Neutrophil (primary cell): ENCODE data around the gene TRIM4.
"Not testable (repeated sequence)": the region's sequence is repeated elsewhere in the genome, so short reads cannot be mapped to it uniquely, and the experiment has no call there.

Experiments used
- H3K27ac ChIP-seq: fragments of 200-600 bp; sonication (generic); 2 replicates; pipeline ENCODE4 v1.5.1; 2016; ENCODE audit warnings: mild to moderate bottlenecking, moderate library complexity
- H3K27me3 ChIP-seq: fragments of 200-600 bp; sonication (generic); 2 replicates; pipeline ENCODE4 v1.6.0; 2016; ENCODE audit warnings: mild to moderate bottlenecking
- H3K36me3 ChIP-seq: fragments of 200-600 bp; sonication (generic); 2 replicates; pipeline ENCODE4 v1.5.1; 2017
- H3K4me1 ChIP-seq, 2 experiments: fragments of 200-600 bp in 1 of 2; sonication (generic) in 1 of 2; 1 replicate in 1 of 2; 2 replicates in 1 of 2; pipeline versions ENCODE4 v1.5.1 to v1.6.1; 2013 to 2016; ENCODE audit warnings: low read depth in 1 of 2, low read length in 1 of 2, mild to moderate bottlenecking in 1 of 2, moderate library complexity in 1 of 2; ENCODE audit not compliant: control insufficient read depth in 1 of 2, insufficient read depth in 1 of 2
- H3K4me3 ChIP-seq, 2 experiments: fragments of 200-600 bp in 1 of 2; sonication (generic) in 1 of 2; 1 replicate in 1 of 2; 2 replicates in 1 of 2; pipeline ENCODE4 v1.5.1; 2013 to 2016; ENCODE audit warnings: low read depth in 1 of 2, low read length in 1 of 2, mild to moderate bottlenecking in 1 of 2, moderate library complexity in 1 of 2
- H3K9me3 ChIP-seq: fragments of 200-600 bp; sonication (generic); 2 replicates; pipeline ENCODE4 v1.5.1; 2016
- TF ChIP-seq, protein P1 (sequence below): fragments of 200-600 bp; sonication (generic); IDR thresholded peaks from 2 replicates; pipeline ENCODE4 v1.5.1; 2016; ENCODE audit warnings: antibody characterized with exemption

The TRIM4 gene

DNA sequence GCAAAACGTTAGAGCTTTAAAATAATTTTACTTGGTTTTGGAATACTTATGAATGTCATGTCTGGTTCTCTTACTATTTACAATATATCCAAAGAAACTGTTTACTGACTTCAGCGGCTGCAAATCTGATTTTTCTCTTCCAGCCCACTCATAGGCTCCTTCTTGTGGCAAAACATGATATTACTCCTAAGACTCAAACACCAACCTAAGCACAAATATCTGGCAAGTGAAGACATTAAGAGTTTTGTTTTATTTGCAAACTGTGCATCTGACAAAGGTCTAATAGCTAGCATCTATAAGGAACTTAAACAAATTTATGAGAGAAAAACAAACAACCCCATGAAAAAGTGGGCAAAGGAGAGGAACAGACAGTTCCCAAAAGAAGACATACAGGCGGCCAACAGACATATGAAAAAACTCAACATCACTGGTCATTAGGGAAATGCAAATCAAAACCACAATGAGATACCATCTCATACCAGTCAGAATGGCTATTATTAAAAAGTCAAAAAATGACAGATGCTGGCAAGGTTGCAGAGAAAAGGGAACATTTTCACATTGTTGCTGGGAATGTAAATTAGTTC lies 30.4 kb upstream of the TRIM4 start:
- peaks cover 43% of the 10 kb centered on the region for H3K27me3 ChIP-seq
- H3K4me1 ChIP-seq: peaks cover 6 to 8% of the 10 kb centered on the region in 2 experiments
- H3K9me3 ChIP-seq: no peaks in the 10 kb centered on the region
- TF ChIP-seq, protein P1, sequence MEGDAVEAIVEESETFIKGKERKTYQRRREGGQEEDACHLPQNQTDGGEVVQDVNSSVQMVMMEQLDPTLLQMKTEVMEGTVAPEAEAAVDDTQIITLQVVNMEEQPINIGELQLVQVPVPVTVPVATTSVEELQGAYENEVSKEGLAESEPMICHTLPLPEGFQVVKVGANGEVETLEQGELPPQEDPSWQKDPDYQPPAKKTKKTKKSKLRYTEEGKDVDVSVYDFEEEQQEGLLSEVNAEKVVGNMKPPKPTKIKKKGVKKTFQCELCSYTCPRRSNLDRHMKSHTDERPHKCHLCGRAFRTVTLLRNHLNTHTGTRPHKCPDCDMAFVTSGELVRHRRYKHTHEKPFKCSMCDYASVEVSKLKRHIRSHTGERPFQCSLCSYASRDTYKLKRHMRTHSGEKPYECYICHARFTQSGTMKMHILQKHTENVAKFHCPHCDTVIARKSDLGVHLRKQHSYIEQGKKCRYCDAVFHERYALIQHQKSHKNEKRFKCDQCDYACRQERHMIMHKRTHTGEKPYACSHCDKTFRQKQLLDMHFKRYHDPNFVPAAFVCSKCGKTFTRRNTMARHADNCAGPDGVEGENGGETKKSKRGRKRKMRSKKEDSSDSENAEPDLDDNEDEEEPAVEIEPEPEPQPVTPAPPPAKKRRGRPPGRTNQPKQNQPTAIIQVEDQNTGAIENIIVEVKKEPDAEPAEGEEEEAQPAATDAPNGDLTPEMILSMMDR: no peak
- H3K27ac ChIP-seq: no peak overlapping the region
- no peak overlapping the region for H3K4me3 ChIP-seq
- no peaks in the 10 kb centered on the region for H3K36me3 ChIP-seq

DNA sequence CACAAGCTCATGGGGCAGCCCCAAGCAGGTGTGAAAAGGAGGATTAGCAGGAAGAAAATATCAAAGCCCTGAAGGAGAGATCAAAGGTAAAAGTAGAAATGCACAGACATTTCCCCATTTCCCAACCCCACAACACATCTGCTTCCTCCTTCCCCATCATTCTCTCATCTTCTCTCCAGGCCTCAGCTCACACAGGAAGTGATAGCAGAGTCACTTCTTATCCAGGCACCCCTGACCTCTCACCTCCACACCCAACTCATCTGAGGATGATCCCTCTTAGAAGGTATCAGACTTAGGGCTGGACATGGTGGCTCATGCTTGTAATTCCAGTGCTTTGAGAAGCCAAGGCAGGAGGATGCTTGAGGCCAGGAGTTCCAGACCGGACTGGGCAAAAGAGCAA lies 28.3 kb upstream of the TRIM4 start:
- H3K27me3 ChIP-seq: peaks cover 50% of the 10 kb centered on the region
- no peaks in the 10 kb centered on the region for H3K4me1 ChIP-seq
- no peaks in the 10 kb centered on the region for H3K36me3 ChIP-seq
- no peak overlapping the region for H3K4me3 ChIP-seq
- TF ChIP-seq, protein P1: no peak
- H3K27ac ChIP-seq: no peak overlapping the region
- no peaks in the 10 kb centered on the region for H3K9me3 ChIP-seq

DNA sequence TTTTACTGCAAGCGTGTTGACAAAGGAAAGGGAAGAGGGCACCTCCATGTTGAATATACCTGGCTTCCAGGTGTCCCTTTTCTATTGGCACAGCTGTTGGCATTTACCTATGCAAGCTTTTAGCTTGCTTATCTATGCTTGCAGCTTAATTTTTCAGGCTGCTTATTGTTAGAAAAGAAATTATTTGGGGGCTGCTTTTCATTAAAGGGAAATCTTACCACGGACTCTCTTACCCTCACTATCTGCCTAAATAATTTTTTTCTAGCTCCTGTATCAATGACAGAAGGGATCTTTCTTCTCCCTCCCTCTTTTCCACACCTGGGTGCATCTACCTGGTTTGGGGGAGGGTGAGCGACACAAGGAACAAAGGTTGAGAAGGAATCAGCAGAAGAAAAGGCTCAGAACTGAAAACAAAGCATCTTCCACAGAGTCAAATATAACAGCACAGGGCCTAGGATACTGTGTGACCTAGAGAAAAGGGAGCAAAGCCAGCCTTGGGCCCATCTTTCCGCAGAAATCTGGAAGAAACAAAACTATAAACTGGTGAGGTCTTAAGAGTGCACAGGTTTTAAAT lies 25.3 kb upstream of the TRIM4 start:
- Histone ChIP-seq H3K36me3 (no peaks in the 10 kb centered on the region), H3K27me3 (peaks cover 52% of the 10 kb centered on the region), H3K4me3 (no peak overlapping the region), H3K27ac (no peak overlapping the region), H3K4me1 (no peaks in the 10 kb centered on the region), H3K9me3 (no peaks in the 10 kb centered on the region)
- TF ChIP-seq, protein P1: no peak

DNA sequence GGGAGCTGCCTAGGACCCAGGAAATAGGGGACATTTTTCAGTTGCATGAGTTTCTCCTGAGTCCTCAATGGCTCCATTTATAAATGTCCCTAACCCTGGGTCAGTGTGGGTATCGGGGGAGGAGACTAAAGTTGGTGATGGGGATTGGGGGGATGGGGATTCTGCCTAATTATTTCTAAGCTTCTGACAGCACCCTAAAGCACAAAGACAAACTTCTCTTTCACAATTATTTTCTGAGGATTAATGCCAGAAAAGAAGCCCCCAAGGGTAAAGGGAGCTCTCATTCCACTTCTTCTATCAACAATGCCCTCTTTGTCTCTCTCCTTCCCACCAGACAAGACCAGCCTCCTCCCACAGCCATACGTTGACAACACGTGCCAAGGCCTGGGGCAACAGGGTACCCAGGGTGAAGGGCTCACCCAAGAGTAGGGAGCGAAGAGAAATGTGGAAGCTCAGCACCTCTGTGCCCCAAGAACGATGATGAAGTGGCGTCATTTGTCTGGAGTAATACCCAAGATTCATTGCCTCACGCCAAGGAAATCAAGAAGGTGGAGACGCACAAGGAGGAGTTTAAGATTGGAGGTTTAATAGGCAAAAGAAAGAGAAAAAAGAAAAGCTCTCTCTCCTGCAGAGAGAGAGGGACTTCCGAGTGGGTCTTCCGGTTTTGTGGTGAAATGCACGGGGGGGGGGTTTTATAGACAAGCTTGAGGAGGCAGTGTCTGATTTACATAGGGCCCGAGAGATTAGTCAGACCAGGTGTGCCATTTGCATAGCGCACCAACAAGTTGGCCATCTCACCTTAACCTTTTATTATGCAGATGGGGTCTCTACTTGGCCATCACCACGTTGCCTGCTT lies 24.5 kb upstream of the TRIM4 start:
- TF ChIP-seq, protein P1: no peak

DNA sequence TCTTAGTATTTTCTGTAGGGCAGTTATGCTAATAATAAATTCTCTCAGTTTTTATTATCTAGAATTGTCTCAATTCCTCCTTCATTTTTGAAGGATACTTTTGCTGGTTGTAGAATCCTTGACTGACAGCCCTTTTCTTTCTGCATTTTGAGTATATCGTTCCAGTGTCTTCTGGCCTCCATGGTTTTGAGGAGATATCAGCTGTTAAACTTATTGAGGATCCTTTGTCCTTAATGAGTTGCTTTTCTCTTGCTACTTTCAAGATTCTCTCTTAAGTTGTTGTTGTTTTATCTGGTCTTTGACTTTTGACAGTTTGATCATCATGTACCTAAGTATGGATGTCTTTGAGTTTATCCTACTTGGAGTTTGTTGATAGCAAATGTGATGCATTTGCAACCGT lies 19.0 kb upstream of the TRIM4 start:
- TF ChIP-seq, protein P1: no peak
- H3K9me3 ChIP-seq: no peaks in the 10 kb centered on the region

More for the DNA sequence above, 24.5 kb upstream of the TRIM4 start:
- Histone ChIP-seq H3K4me3 (no peak overlapping the region), H3K4me1 (no peaks in the 10 kb centered on the region), H3K9me3 (no peaks in the 10 kb centered on the region), H3K36me3 (no peaks in the 10 kb centered on the region), H3K27me3 (peaks cover 51% of the 10 kb centered on the region), H3K27ac (no peak overlapping the region)

DNA sequence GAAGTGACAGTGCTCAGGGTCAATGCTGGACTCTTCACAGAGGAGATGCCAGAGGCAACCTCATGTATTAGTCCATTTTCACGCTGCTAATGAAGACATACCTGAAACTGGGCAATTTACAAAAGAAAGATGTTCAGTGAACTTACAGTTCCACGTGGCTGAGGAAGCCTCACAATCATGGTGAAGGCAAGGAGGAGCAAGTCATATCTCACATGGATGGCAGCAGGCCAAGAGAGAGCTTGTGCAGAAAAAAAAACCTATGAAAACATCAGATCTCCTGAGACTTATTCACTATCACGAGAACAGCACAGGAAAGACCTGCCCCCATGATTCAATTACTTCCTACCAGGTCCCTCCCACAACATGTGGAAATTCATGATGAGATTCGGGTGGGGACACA lies 15.7 kb upstream of the TRIM4 start:
- not testable (repeated sequence) for H3K27ac ChIP-seq, H3K36me3 ChIP-seq, H3K9me3 ChIP-seq, H3K4me3 ChIP-seq, H3K4me1 ChIP-seq
- H3K27me3 ChIP-seq: peaks cover 61% of the 10 kb centered on the region

More for the DNA sequence above, 19.0 kb upstream of the TRIM4 start:
- Histone ChIP-seq H3K27me3 (peaks cover 54% of the 10 kb centered on the region), H3K27ac (no peak overlapping the region), H3K4me1 (no peaks in the 10 kb centered on the region), H3K36me3 (no peaks in the 10 kb centered on the region), H3K4me3 (no peak overlapping the region)
